Caco-2 (cell line): ENCODE measurements around the gene CYP26A1. TPM values are rescaled to one million over a fixed set of nuclear protein-coding genes. Genes with fewer than 3 reads are reported as not detected.

Source experiments
- BruUV-seq: library from RNA; stranded (reverse); fragments of 400-500 nt; replicated peaks from 2 replicates; lab custom pipeline; 2021; lab: Mats Ljungman, UMichigan
- CTCF ChIA-PET: fragments of 300-600 bp; sonication (Branson Sonifier 250); formaldehyde crosslinking; loops from one replicate; lab custom pipeline; 2022; ENCODE audit warnings: antibody characterized with exemption; lab: Charles Lee
- POLR2A ChIA-PET: fragments of 300-600 bp; sonication (Branson Sonifier 250); formaldehyde crosslinking; loops from one replicate; lab custom pipeline; 2022; ENCODE audit warnings: antibody characterized with exemption; lab: Charles Lee
- DNase-seq, 2 experiments: peaks; one replicate each; pipeline versions ENCODE4 v3.0.0 to v3.0.0-alpha.2; 2020 to 2022
- H3K27me3 ChIP-seq: replicated peaks from 2 replicates; pipeline ENCODE4 v1.6.0; 2011; ENCODE audit warnings: low read length; ENCODE audit not compliant: control insufficient read depth, insufficient read depth
- H3K36me3 ChIP-seq: 2 replicates; pipeline ENCODE4 v1.5.1; 2011; ENCODE audit warnings: low read length; ENCODE audit not compliant: control insufficient read depth, insufficient read depth
- H3K4me1 ChIP-seq: fragments of 250-450 bp; sonication (Bioruptor Pico); 2 replicates; pipeline ENCODE4 v1.5.1; 2020; ENCODE audit warnings: mild to moderate bottlenecking
- H3K4me3 ChIP-seq: 2 replicates; pipeline ENCODE4 v1.5.1; 2011; ENCODE audit warnings: low read depth, mild to moderate bottlenecking, control low read depth, low read length
- H3K9me3 ChIP-seq: fragments of 250-450 bp; sonication (Bioruptor Pico); 2 replicates; pipeline ENCODE4 v1.5.1; 2020; ENCODE audit warnings: mild to moderate bottlenecking, moderate library complexity
- H3K27ac Mint-ChIP-seq: one replicate; pipeline ENCODE4 v1.8.0; 2022; ENCODE audit warnings: mixed read lengths; ENCODE audit not compliant: unreplicated experiment
- H3K27me3 Mint-ChIP-seq: one replicate; pipeline ENCODE4 v1.8.0; 2022; ENCODE audit warnings: mixed read lengths; ENCODE audit not compliant: insufficient read depth, unreplicated experiment
- H3K36me3 Mint-ChIP-seq: one replicate; pipeline ENCODE4 v1.8.0; 2022; ENCODE audit warnings: mild to moderate bottlenecking, mixed read lengths; ENCODE audit not compliant: insufficient read depth, unreplicated experiment
- H3K4me1 Mint-ChIP-seq: one replicate; pipeline ENCODE4 v1.8.0; 2022; ENCODE audit warnings: low read depth, mixed read lengths; ENCODE audit not compliant: unreplicated experiment
- H3K4me3 Mint-ChIP-seq: one replicate; pipeline ENCODE4 v1.8.0; 2022; ENCODE audit warnings: mild to moderate bottlenecking, moderate library complexity, mixed read lengths; ENCODE audit not compliant: unreplicated experiment
- H3K9me3 Mint-ChIP-seq: one replicate; pipeline ENCODE4 v1.8.0; 2022; ENCODE audit warnings: mixed read lengths; ENCODE audit not compliant: unreplicated experiment
- intact Hi-C: fragments of 100-400 bp; cut with micrococcal nuclease; formaldehyde crosslinking; loops from one replicate; pipeline ENCODE4 v1.10.0; 2022; ENCODE audit not compliant: unreplicated experiment
- total RNA-seq: library from RNA; stranded (reverse); gene quantifications from 2 replicates; pipeline ENCODE4 v1.2.3, GENCODE V29; 2022
- TF ChIP-seq, protein P1 (sequence below), 2 experiments: fragments of 200-600 bp in 1 of 2; IDR thresholded peaks; 1 replicate in 1 of 2; 2 replicates in 1 of 2; pipeline versions ENCODE4 v1.5.1 to v1.8.0; 2011 to 2022; ENCODE audit warnings: antibody characterized with exemption in 1 of 2, control low read depth in 1 of 2, inconsistent platforms in 1 of 2, low read depth in 1 of 2, low read length in 1 of 2, mild to moderate bottlenecking in 1 of 2, moderate library complexity in 1 of 2; ENCODE audit not compliant: insufficient read depth in 1 of 2, severe bottlenecking in 1 of 2, unreplicated experiment in 1 of 2

CYP26A1 gene
- total RNA-seq, 1 experiment from 2014 or later, result 0.82 TPM

DNA sequence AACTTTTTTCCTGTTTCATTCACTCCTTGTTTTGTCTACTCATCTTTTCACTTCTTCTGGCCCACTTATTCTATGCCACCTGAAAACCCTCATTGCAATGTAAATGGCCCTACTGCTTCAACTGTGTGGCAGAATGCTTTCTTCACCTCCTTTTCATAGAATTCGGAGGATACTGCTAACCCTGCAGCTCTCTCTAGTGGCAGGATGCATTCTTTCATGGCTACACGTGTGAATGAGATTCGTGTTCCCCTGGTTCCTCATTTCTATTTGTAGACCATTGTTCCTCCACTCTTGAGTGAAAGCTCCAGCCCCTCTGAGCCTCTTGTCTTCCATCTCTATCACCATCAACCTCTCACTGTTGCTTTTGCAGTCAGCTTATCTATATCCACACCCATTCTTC, 34.0 kb upstream of the CYP26A1 start:
- Mint-ChIP-seq H3K4me3 (no peak overlapping the region), H3K27me3 (no peaks in the 10 kb centered on the region), H3K27ac (no peak overlapping the region), H3K9me3 (no peaks in the 10 kb centered on the region), H3K36me3 (peaks cover 9% of the 10 kb centered on the region), H3K4me1 (no peaks in the 10 kb centered on the region)
- DNase-seq, result peak in 1 of 2 experiments; percentile 45
- Histone ChIP-seq H3K4me1 (no peaks in the 10 kb centered on the region), H3K36me3 (no peaks in the 10 kb centered on the region), H3K27me3 (no peaks in the 10 kb centered on the region), H3K9me3 (no peaks in the 10 kb centered on the region), H3K4me3 (no peak overlapping the region)
- BruUV-seq, result no TSS peak
- TF ChIP-seq, protein P1, sequence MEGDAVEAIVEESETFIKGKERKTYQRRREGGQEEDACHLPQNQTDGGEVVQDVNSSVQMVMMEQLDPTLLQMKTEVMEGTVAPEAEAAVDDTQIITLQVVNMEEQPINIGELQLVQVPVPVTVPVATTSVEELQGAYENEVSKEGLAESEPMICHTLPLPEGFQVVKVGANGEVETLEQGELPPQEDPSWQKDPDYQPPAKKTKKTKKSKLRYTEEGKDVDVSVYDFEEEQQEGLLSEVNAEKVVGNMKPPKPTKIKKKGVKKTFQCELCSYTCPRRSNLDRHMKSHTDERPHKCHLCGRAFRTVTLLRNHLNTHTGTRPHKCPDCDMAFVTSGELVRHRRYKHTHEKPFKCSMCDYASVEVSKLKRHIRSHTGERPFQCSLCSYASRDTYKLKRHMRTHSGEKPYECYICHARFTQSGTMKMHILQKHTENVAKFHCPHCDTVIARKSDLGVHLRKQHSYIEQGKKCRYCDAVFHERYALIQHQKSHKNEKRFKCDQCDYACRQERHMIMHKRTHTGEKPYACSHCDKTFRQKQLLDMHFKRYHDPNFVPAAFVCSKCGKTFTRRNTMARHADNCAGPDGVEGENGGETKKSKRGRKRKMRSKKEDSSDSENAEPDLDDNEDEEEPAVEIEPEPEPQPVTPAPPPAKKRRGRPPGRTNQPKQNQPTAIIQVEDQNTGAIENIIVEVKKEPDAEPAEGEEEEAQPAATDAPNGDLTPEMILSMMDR (IDR thresholded peaks at IDR 0.05; ENCODE audit: insufficient read depth in 1 of 2, low read depth in 1 of 2, low read length in 1 of 2, severe bottlenecking in 1 of 2, unreplicated experiment in 1 of 2), result peak; percentile 32 to 59
- intact Hi-C loops, result loop anchor here (1.0 to 2.0 kb wide), 3 partner anchors 33 to 154 kb away; no protein-coding TSS in a partner anchor
- CTCF ChIA-PET, result interaction anchor here (1.6 kb wide), 1 partner anchor 33 kb away, joined by 6 read pairs; no protein-coding TSS in a partner anchor
- POLR2A ChIA-PET, result no interaction called here

DNA sequence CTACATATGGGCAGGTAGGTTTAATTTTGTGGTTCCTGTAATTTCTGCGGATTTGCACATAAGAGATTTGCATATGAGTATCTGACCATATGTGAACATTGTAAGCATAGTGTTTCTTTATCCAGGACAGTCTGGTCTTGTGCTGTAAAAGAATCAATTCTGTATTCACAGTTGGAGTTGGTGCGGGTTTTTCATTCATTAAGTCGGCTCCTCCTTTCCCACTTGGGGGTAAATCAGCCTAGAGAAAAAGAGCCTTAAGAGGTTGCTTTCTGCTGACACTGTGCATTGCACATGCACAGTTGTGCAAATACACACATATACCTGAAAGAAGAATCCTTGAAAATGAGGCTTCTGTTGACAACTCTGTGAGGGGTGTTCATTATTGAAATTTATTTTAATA, 19.2 kb upstream of the CYP26A1 start:
- intact Hi-C loops, result no loop called here
- Mint-ChIP-seq H3K36me3 (no peaks in the 10 kb centered on the region), H3K27me3 (no peaks in the 10 kb centered on the region), H3K27ac (no peak overlapping the region), H3K9me3 (no peaks in the 10 kb centered on the region), H3K4me3 (no peak overlapping the region), H3K4me1 (no peaks in the 10 kb centered on the region)
- no peaks in the 10 kb centered on the region for H3K9me3 ChIP-seq
- CTCF ChIA-PET, result no interaction called here
- H3K4me3 ChIP-seq, result no peak overlapping the region
- H3K36me3 ChIP-seq, result no peaks in the 10 kb centered on the region
- POLR2A ChIA-PET, result interaction anchor here (0.5 kb wide), 1 partner anchor 27 kb away, joined by 6 read pairs; no protein-coding TSS in a partner anchor
- TF ChIP-seq, protein P1 (IDR thresholded peaks at IDR 0.05; ENCODE audit: insufficient read depth in 1 of 2, low read depth in 1 of 2, low read length in 1 of 2, severe bottlenecking in 1 of 2, unreplicated experiment in 1 of 2), result no peak
- no peaks in the 10 kb centered on the region for H3K27me3 ChIP-seq
- no peaks in the 10 kb centered on the region for H3K4me1 ChIP-seq
- no TSS peak for BruUV-seq
- DNase-seq, result no peak

DNA sequence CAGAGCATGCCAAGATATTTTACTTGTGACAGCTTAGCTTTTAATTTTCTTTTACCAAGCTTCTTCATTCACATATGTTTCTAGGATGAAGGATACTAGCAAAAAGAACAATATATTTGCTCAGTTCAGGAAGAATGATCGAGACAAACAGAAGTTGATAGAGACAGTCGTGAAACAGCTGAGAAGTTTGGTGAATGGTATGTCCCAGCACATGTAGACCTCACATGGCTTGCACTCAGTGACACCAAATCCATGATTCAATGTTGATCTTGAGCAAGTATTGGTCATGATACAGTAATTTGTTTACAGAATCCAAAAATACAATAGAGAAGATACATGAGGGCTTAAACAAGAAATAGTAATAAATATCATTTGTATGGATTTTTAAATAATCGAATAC, 15.6 kb upstream of the CYP26A1 start:
- Histone ChIP-seq H3K27me3 (no peaks in the 10 kb centered on the region), H3K36me3 (no peaks in the 10 kb centered on the region), H3K4me1 (no peaks in the 10 kb centered on the region), H3K4me3 (no peak overlapping the region), H3K9me3 (no peaks in the 10 kb centered on the region)
- Mint-ChIP-seq H3K27ac (no peak overlapping the region), H3K4me1 (no peaks in the 10 kb centered on the region), H3K36me3 (peaks cover 6% of the 10 kb centered on the region), H3K4me3 (no peak overlapping the region), H3K9me3 (no peaks in the 10 kb centered on the region), H3K27me3 (no peaks in the 10 kb centered on the region)
- no TSS peak for BruUV-seq
- POLR2A ChIA-PET, result no interaction called here
- intact Hi-C loops, result no loop called here
- TF ChIP-seq, protein P1 (IDR thresholded peaks at IDR 0.05; ENCODE audit: insufficient read depth in 1 of 2, low read depth in 1 of 2, low read length in 1 of 2, severe bottlenecking in 1 of 2, unreplicated experiment in 1 of 2), result no peak
- CTCF ChIA-PET, result no interaction called here
- no peak for DNase-seq
